KMS-11 (cell line): Measurements from ENCODE around the gene ZC2HC1C.

Experiments used
- H2AFZ ChIP-seq: fragments of 200-600 bp; sonication (generic); 2 replicates; pipeline ENCODE4 v1.6.1; 2016; ENCODE audit warnings: antibody characterized with exemption, mixed run types, low read depth
- H3K27ac ChIP-seq: fragments of 200-600 bp; sonication (generic); 2 replicates; pipeline ENCODE4 v1.6.1; 2016; ENCODE audit warnings: mild to moderate bottlenecking, mixed run types
- H3K27me3 ChIP-seq: fragments of 200-600 bp; sonication (generic); 2 replicates; pipeline ENCODE4 v1.6.1; 2017; ENCODE audit warnings: mild to moderate bottlenecking, low read depth, mixed run types, moderate library complexity; ENCODE audit not compliant: insufficient read depth
- H3K36me3 ChIP-seq: fragments of 200-600 bp; sonication (generic); 2 replicates; pipeline ENCODE4 v1.6.1; 2017; ENCODE audit warnings: mild to moderate bottlenecking, mixed run types; ENCODE audit not compliant: insufficient read depth
- H3K4me1 ChIP-seq: fragments of 200-600 bp; sonication (generic); 2 replicates; pipeline ENCODE4 v1.6.1; 2016; ENCODE audit warnings: mild to moderate bottlenecking, low read depth, mixed run types; ENCODE audit not compliant: poor library complexity, severe bottlenecking
- H3K4me2 ChIP-seq: fragments of 200-600 bp; sonication (generic); 2 replicates; pipeline ENCODE4 v1.7.0; 2016; ENCODE audit warnings: mild to moderate bottlenecking, mixed run types
- H3K4me3 ChIP-seq: fragments of 200-600 bp; sonication (generic); IDR thresholded peaks from 2 replicates; pipeline ENCODE4 v1.6.1; 2017; ENCODE audit warnings: low read depth, low read length, mixed read lengths; ENCODE audit not compliant: insufficient read depth
- H3K79me2 ChIP-seq: fragments of 200-600 bp; sonication (generic); 2 replicates; pipeline ENCODE4 v1.6.1; 2016; ENCODE audit warnings: low read depth, mixed run types; ENCODE audit not compliant: insufficient read depth
- H3K9ac ChIP-seq: fragments of 200-600 bp; sonication (generic); 2 replicates; pipeline ENCODE4 v1.6.1; 2016; ENCODE audit warnings: mild to moderate bottlenecking, mixed run types
- H4K20me1 ChIP-seq: fragments of 200-600 bp; sonication (generic); 2 replicates; pipeline ENCODE4 v1.6.1; 2016; ENCODE audit warnings: mild to moderate bottlenecking, mixed run types; ENCODE audit not compliant: insufficient read depth
- CTCF ChIP-seq: fragments of 200-600 bp; sonication (generic); conservative IDR thresholded peaks from 2 replicates; pipeline ENCODE4 v1.6.1; 2017; ENCODE audit warnings: low read depth, mild to moderate bottlenecking, antibody characterized with exemption, low read length, moderate library complexity, mixed read lengths

The ZC2HC1C gene

DNA sequence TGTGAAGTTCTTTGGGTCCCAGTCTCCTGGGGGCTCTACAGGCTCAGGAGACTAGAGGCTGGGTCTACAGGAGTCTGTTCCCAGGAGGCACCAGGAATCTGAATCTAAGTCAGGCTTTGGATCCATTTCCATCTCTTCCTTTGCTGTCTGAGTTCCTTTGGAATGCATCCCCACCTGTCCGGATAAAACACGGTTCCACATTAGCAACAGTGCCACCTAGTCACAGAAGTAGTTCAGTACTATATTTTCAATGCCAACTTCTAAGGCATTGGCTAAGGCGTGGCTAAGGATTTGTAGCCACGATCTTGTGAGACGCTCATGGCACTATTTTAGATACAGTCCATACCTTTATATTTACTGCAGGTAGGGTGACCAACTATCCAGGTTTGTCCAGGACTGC, 15.1 kb downstream of the ZC2HC1C start:
- Histone ChIP-seq H3K36me3 (no peaks in the 10 kb centered on the region), H4K20me1 (no peaks in the 10 kb centered on the region), H3K4me1 (no peaks in the 10 kb centered on the region), H3K4me2 (no peak overlapping the region), H3K9ac (no peak overlapping the region), H3K79me2 (no peaks in the 10 kb centered on the region), H3K4me3 (no peak overlapping the region), H3K27me3 (no peaks in the 10 kb centered on the region), H2AFZ (no peak overlapping the region), H3K27ac (no peak overlapping the region)
- TF ChIP-seq CTCF: no peak

GRCh38 chr14:75088153-75088552, 18.7 kb downstream of the ZC2HC1C start:
- H3K4me1 ChIP-seq: no peaks in the 10 kb centered on the region
- H4K20me1 ChIP-seq: no peaks in the 10 kb centered on the region
- no peak overlapping the region for H3K9ac ChIP-seq
- H3K4me3 ChIP-seq: no peak overlapping the region
- H3K79me2 ChIP-seq: no peaks in the 10 kb centered on the region
- H3K36me3 ChIP-seq: no peaks in the 10 kb centered on the region
- no peak overlapping the region for H3K27ac ChIP-seq
- TF ChIP-seq CTCF: no peak
- no peaks in the 10 kb centered on the region for H3K27me3 ChIP-seq
- no peak overlapping the region for H3K4me2 ChIP-seq
- no peak overlapping the region for H2AFZ ChIP-seq

GRCh38 chr14:75088566-75089373, 19.3 kb downstream of the ZC2HC1C start:
- H3K27me3 ChIP-seq: no peaks in the 10 kb centered on the region
- no peak overlapping the region for H3K9ac ChIP-seq
- H3K36me3 ChIP-seq: no peaks in the 10 kb centered on the region
- no peak overlapping the region for H3K4me3 ChIP-seq
- TF ChIP-seq CTCF: peak; percentile 74
- no peak overlapping the region for H3K27ac ChIP-seq
- H4K20me1 ChIP-seq: no peaks in the 10 kb centered on the region
- H2AFZ ChIP-seq: no peak overlapping the region
- H3K4me2 ChIP-seq: no peak overlapping the region
- no peaks in the 10 kb centered on the region for H3K79me2 ChIP-seq
- no peaks in the 10 kb centered on the region for H3K4me1 ChIP-seq

- no peak overlapping the region for H3K27ac ChIP-seq
- H3K4me2 ChIP-seq: no peak overlapping the region
- no peaks in the 10 kb centered on the region for H3K4me1 ChIP-seq
- no peaks in the 10 kb centered on the region for H4K20me1 ChIP-seq
- H3K27me3 ChIP-seq: no peaks in the 10 kb centered on the region
- no peak overlapping the region for H2AFZ ChIP-seq
- H3K79me2 ChIP-seq: no peaks in the 10 kb centered on the region
- no peak for TF ChIP-seq CTCF
- no peak overlapping the region for H3K4me3 ChIP-seq
- no peak overlapping the region for H3K9ac ChIP-seq
- H3K36me3 ChIP-seq: no peaks in the 10 kb centered on the region
These were observed 20.9 kb downstream of the ZC2HC1C start for GRCh38 chr14:75090353-75090752.
